Activated naive CD4-positive, alpha-beta T cell treated with anti-CD3 and anti-CD28 coated beads for 36 hours (primary cell): Measurements from ENCODE around the gene CAMKK1. TPM values are rescaled to one million over a fixed set of nuclear protein-coding genes. Genes with fewer than 3 reads are reported as not detected.

Experiments
- CTCF ChIA-PET: fragments of 350-600 bp; sonication (Branson Sonifier 250); formaldehyde crosslinking; loops from one replicate; lab custom pipeline; 2021; ENCODE audit warnings: antibody characterized with exemption; lab: Charles Lee
- DNase-seq: peaks from one replicate; pipeline ENCODE4 v3.0.0-alpha.2; 2020
- H3K27ac Mint-ChIP-seq: one replicate; pipeline ENCODE4 v1.8.0; 2021; ENCODE audit warnings: mild to moderate bottlenecking, mixed read lengths
- H3K27me3 Mint-ChIP-seq: one replicate; pipeline ENCODE4 v1.8.0; 2021; ENCODE audit warnings: low read depth, mixed read lengths
- H3K36me3 Mint-ChIP-seq: one replicate; pipeline ENCODE4 v1.8.0; 2021; ENCODE audit warnings: low read depth, mixed read lengths
- H3K4me1 Mint-ChIP-seq: one replicate; pipeline ENCODE4 v1.8.0; 2021; ENCODE audit warnings: low read depth, mixed read lengths
- H3K4me3 Mint-ChIP-seq: one replicate; pipeline ENCODE4 v1.8.0; 2021; ENCODE audit warnings: mild to moderate bottlenecking, moderate library complexity, mixed read lengths
- H3K9me3 Mint-ChIP-seq: one replicate; pipeline ENCODE4 v1.8.0; 2021; ENCODE audit warnings: mixed read lengths
- intact Hi-C: fragments of 100-400 bp; cut with micrococcal nuclease; formaldehyde crosslinking; loops from one replicate; pipeline ENCODE4 v1.15.1; 2023
- total RNA-seq, 2 experiments: library from RNA; stranded (reverse); gene quantifications; one replicate each; pipeline ENCODE4 v1.2.3, GENCODE V29; 2021

Gene CAMKK1
- total RNA-seq = 1 to 10 TPM; 2.4 to 2.7 TPM

- Mint-ChIP-seq H3K27ac (peak within 1 kb of the TSS; percentile 65), H3K9me3 (no peaks in the 10 kb centered on the region), H3K4me3 (peak within 1 kb of the TSS; percentile 78), H3K27me3 (no peaks in the 10 kb centered on the region), H3K36me3 (no peaks in the 10 kb centered on the region), H3K4me1 (peaks cover 31% of the 10 kb centered on the region)
- intact Hi-C loops = loop anchor here (1.0 kb wide), 3 partner anchors 18 to 257 kb away; partner anchors contain the start of genes CTNS, NCBP3 and SHPK
- CTCF ChIA-PET = interaction anchor here (2.3 kb wide), 1 partner anchor 21 kb away, joined by 7 read pairs; no protein-coding TSS in a partner anchor
- peak; percentile 88 for DNase-seq
Observed at GRCh38 chr17:3893003-3893719, at the start of gene CAMKK1. Gene CAMKK1 (minus strand): TSS chr17:3893053. CDS start chr17:3885687, 7,366 bp downstream.

- no peaks in the 10 kb centered on the region for H3K27me3 Mint-ChIP-seq
- H3K4me3 Mint-ChIP-seq = no peak overlapping the region
- H3K27ac Mint-ChIP-seq = no peak overlapping the region
- peaks cover 46% of the 10 kb centered on the region for H3K36me3 Mint-ChIP-seq
- intact Hi-C loops = no loop called here
- no peaks in the 10 kb centered on the region for H3K4me1 Mint-ChIP-seq
- CTCF ChIA-PET = no interaction called here
- no peaks in the 10 kb centered on the region for H3K9me3 Mint-ChIP-seq
- no peak for DNase-seq
Observed at GRCh38 chr17:3940965-3941698, 48.3 kb upstream of the CAMKK1 start.

- Mint-ChIP-seq H3K4me3 (no peak overlapping the region), H3K27ac (no peak overlapping the region), H3K36me3 (peaks cover 31% of the 10 kb centered on the region), H3K27me3 (no peaks in the 10 kb centered on the region), H3K4me1 (no peaks in the 10 kb centered on the region), H3K9me3 (no peaks in the 10 kb centered on the region)
- no peak for DNase-seq
- CTCF ChIA-PET = no interaction called here
- intact Hi-C loops = no loop called here
Observed at GRCh38 chr17:3937359-3937758, 44.5 kb upstream of the CAMKK1 start.

GRCh38 chr17:3935825-3936355 is 43.0 kb upstream of the CAMKK1 start:
- DNase-seq = no peak
- peaks cover 26% of the 10 kb centered on the region for H3K36me3 Mint-ChIP-seq
- CTCF ChIA-PET = interaction anchor here (0.7 to 1.6 kb wide), 3 partner anchors 22 to 139 kb away, joined by 3 to 6 read pairs (median 4); no protein-coding TSS in a partner anchor
- H3K4me1 Mint-ChIP-seq = no peaks in the 10 kb centered on the region
- intact Hi-C loops = loop anchor here (2.0 kb wide), 1 partner anchor 29 kb away; the partner anchor contains the start of gene ATP2A3
- H3K27ac Mint-ChIP-seq = no peak overlapping the region
- H3K9me3 Mint-ChIP-seq = no peaks in the 10 kb centered on the region
- no peaks in the 10 kb centered on the region for H3K27me3 Mint-ChIP-seq
- H3K4me3 Mint-ChIP-seq = no peak overlapping the region

- peaks cover 26% of the 10 kb centered on the region for H3K36me3 Mint-ChIP-seq
- CTCF ChIA-PET = interaction anchor here (0.6 to 1.6 kb wide), 3 partner anchors 69 to 400 kb away, joined by 3 read pairs; no protein-coding TSS in a partner anchor
- intact Hi-C loops = loop anchor here (2.0 kb wide), 1 partner anchor 30 kb away; the partner anchor contains the start of gene ATP2A3
- H3K9me3 Mint-ChIP-seq = no peaks in the 10 kb centered on the region
- no peaks in the 10 kb centered on the region for H3K27me3 Mint-ChIP-seq
- H3K27ac Mint-ChIP-seq = no peak overlapping the region
- DNase-seq = peak; percentile 54
- no peaks in the 10 kb centered on the region for H3K4me1 Mint-ChIP-seq
- H3K4me3 Mint-ChIP-seq = no peak overlapping the region
Observed at GRCh38 chr17:3935140-3935542, 42.3 kb upstream of the CAMKK1 start.

DNA sequence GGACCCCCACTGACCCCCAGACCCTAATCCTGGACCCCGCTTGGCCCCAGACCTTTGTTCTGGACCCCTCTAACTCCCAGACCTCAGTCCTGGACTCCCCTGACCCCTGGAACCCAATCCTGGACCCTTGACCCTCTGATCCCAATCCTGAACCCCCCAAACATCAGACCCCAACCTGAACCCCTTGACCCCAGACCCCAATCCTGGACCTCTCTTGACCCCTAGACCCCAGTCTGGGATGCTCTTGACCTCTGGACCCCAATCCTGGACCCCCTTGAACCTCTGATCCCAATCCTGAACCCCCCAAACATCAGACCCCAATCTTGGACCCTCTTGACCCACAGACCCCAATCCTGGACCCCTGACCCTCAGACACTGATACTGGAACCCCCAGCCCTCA is 36.9 kb upstream of the CAMKK1 start:
- DNase-seq = no peak
- no peaks in the 10 kb centered on the region for H3K27me3 Mint-ChIP-seq
- H3K4me3 Mint-ChIP-seq = no peak overlapping the region
- H3K4me1 Mint-ChIP-seq = no peaks in the 10 kb centered on the region
- no peaks in the 10 kb centered on the region for H3K9me3 Mint-ChIP-seq
- no peak overlapping the region for H3K27ac Mint-ChIP-seq
- H3K36me3 Mint-ChIP-seq = peaks cover 2% of the 10 kb centered on the region
- CTCF ChIA-PET = no interaction called here
- intact Hi-C loops = no loop called here

DNA sequence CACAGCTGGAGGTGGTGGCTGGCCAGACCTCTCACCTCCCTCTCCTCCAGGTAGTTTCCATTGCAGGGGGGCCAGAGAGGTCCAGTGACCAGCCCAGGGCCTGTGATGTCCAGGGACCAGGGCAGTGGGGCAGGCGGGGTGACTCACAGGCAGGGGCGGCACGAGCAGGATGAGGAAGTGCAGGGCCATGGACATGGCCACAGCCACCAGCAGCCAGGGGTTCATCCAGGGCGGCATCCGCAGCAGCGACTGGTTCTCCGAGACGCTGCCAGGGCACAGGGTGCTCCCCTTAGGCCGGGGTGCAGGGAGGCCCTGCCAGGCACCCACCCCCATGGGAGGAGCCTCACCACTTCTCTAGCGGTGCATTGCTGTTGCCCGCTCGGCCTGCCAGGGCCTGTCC is 36.3 kb upstream of the CAMKK1 start:
- H3K27ac Mint-ChIP-seq = no peak overlapping the region
- H3K4me1 Mint-ChIP-seq = no peaks in the 10 kb centered on the region
- no peak overlapping the region for H3K4me3 Mint-ChIP-seq
- no peaks in the 10 kb centered on the region for H3K9me3 Mint-ChIP-seq
- no peaks in the 10 kb centered on the region for H3K27me3 Mint-ChIP-seq
- DNase-seq = no peak
- CTCF ChIA-PET = interaction anchor here (2.1 kb wide), 1 partner anchor 15 kb away, joined by 6 read pairs; no protein-coding TSS in a partner anchor
- peaks cover 1% of the 10 kb centered on the region for H3K36me3 Mint-ChIP-seq
- intact Hi-C loops = no loop called here

GRCh38 chr17:3928406-3928805 is 35.6 kb upstream of the CAMKK1 start:
- CTCF ChIA-PET = interaction anchor here (2.1 kb wide), 1 partner anchor 14 kb away, joined by 6 read pairs; no protein-coding TSS in a partner anchor
- H3K9me3 Mint-ChIP-seq = no peaks in the 10 kb centered on the region
- no peaks in the 10 kb centered on the region for H3K27me3 Mint-ChIP-seq
- no peaks in the 10 kb centered on the region for H3K4me1 Mint-ChIP-seq
- H3K36me3 Mint-ChIP-seq = peaks cover 1% of the 10 kb centered on the region
- intact Hi-C loops = no loop called here
- H3K27ac Mint-ChIP-seq = no peak overlapping the region
- H3K4me3 Mint-ChIP-seq = no peak overlapping the region
- DNase-seq = no peak

- Mint-ChIP-seq H3K27ac (no peak overlapping the region), H3K4me1 (no peaks in the 10 kb centered on the region), H3K27me3 (no peaks in the 10 kb centered on the region), H3K4me3 (no peak overlapping the region), H3K9me3 (no peaks in the 10 kb centered on the region), H3K36me3 (peaks cover 1% of the 10 kb centered on the region)
- intact Hi-C loops = no loop called here
- CTCF ChIA-PET = interaction anchor here (2.1 kb wide), 1 partner anchor 14 kb away, joined by 6 read pairs; no protein-coding TSS in a partner anchor
- DNase-seq = no peak
Observed at GRCh38 chr17:3927628-3928340, 34.9 kb upstream of the CAMKK1 start.

DNA sequence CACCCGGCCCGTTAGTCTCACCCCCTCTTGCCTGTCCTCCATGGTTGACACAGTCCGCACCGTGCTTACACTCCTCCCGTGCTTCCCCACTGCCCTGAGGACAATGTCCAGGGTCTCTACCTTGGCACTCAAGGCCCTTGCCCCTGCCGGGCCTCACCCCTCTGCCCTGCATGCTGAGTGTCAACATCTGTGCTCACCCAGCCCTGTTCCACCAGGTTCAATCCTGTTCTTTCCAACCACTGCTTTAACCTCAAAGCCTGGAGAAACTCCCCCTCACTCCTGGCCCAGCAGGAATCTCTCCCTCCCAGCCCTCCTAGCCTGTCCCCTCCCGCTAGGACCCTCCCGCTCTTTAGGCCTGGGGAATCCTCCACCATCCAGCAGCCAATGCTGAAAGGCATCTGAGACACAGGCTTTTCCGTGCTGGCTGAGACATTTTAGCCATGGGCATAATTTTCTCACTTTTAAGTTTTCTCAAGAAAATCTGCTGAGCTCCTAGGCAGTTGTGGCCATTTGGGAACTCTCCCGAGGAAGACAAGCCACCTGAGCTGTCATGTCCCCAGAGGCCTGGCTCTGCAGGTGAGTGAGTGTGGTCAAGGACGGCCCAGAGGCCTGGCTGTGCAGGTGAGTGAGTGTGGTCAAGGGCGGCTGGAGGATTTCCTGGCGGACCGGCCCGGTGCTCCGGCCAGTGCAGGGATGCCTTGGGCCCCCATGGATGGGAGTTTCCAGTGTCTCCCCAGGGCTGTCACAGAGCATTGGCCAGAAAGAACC is 34.2 kb upstream of the CAMKK1 start:
- intact Hi-C loops = no loop called here
- CTCF ChIA-PET = interaction anchor here (2.1 kb wide), 1 partner anchor 13 kb away, joined by 6 read pairs; no protein-coding TSS in a partner anchor
- Mint-ChIP-seq H3K36me3 (peaks cover 1% of the 10 kb centered on the region), H3K9me3 (no peaks in the 10 kb centered on the region), H3K4me1 (no peaks in the 10 kb centered on the region), H3K27ac (no peak overlapping the region), H3K27me3 (no peaks in the 10 kb centered on the region), H3K4me3 (no peak overlapping the region)
- DNase-seq = no peak

GRCh38 chr17:3925684-3926485 is 33.0 kb upstream of the CAMKK1 start:
- H3K27ac Mint-ChIP-seq = no peak overlapping the region
- H3K4me3 Mint-ChIP-seq = no peak overlapping the region

More at GRCh38 chr17:3925684-3926485, 33.0 kb upstream of the CAMKK1 start:
- CTCF ChIA-PET = no interaction called here
- DNase-seq = no peak
- Mint-ChIP-seq H3K4me1 (no peaks in the 10 kb centered on the region), H3K36me3 (peaks cover 1% of the 10 kb centered on the region), H3K27me3 (no peaks in the 10 kb centered on the region), H3K9me3 (no peaks in the 10 kb centered on the region)
- intact Hi-C loops = no loop called here
